NK-92 (cell line): ENCODE data around the gene IRF9.

ENCODE experiments used
- DNase-seq: peaks from one replicate; lab custom pipeline; 2025; ENCODE audit not compliant: unreplicated experiment; lab: John Stamatoyannopoulos, UW

Gene IRF9

DNA sequence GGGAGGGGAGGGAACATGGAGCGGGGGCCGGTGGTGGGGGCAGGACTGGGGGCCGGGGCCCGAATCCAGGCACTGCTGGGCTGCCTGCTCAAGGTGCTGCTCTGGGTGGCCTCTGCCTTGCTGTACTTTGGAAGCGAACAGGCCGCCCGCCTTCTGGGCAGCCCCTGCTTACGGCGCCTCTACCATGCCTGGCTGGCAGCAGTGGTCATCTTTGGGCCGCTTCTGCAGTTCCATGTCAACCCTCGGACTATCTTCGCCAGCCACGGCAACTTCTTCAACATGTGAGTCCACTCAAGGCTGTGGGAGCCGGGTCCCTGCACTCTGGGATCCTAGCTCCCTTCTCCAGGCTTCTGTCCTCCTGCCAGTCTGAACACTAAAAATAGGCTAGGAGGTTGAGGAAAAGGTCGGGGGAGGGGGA is 29.5 kb upstream of the IRF9 start:
- no peak for DNase-seq

DNA sequence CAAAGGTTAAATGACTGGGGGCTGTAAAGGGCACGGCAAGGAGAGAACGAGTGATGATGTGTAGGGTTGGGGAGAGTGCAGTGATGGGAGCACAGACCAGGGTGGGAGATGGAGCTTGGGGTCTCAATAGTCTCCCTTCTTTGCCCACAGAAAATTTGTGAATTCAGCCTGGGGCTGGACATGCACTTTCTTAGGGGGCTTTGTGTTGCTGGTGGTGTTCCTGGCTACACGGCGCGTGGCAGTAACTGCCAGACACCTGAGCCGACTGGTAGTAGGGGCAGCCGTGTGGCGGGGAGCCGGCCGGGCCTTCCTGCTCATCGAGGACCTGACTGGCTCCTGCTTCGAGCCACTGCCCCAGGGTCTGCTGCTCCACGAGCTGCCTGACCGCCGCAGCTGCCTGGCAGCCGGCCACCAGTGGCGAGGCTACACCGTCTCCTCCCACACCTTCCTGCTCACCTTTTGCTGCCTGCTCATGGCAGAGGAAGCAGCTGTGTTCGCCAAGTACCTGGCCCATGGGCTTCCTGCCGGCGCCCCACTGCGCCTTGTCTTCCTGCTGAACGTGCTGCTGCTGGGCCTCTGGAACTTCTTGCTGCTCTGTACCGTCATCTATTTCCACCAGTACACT is 28.9 kb upstream of the IRF9 start:
- no peak for DNase-seq

DNA sequence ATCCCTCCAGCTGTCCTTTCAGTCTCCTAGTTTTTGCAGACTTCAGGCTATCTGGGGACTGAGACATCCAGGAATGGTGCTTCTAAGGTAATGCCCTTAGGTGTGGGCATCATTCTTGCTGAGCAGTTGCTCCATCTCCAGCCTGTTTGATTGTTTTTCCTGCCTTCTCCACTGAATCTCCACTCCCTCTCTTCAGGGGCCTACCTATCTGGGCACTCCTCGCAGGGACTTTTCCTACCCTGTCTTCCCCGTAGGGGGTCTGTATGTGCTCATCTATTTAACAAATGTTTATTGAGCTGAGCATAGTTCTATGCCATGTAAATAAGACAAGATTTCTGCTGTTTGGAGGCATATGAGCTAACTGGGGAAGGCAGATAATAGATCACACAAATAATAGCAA is 28.1 kb upstream of the IRF9 start:
- DNase-seq: no peak

DNA sequence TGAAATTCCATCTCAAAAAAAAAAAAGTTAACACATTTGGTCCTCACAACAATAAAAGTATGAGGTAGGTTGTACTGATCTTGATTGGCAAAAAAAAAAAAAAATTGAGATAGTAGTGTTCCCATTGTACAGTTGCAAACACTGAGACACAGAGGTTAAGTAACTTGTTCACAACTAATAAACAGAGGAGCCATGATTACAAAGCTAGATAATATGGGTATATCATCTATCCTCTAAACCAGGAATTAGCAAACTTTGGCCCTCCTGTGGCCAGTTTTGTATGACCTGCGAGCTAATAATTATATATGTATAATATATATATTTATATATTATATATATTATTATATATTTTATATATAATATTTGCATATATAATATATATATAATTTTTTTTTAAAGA is 27.3 kb upstream of the IRF9 start:
- DNase-seq: no peak

DNA sequence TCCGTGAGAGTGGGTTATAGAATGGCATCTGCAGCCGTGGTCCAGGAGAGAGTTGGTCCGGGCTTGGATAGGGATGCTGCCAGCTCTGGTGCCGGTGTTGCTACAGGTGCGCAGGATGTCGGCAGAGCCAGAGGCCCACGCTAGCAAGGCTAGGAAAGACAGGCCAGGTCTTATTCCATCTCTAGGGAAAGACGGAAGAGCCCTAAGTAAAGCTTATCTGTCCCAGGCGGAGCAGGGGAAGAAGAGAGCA is 25.6 kb upstream of the IRF9 start:
- DNase-seq: no peak

DNA sequence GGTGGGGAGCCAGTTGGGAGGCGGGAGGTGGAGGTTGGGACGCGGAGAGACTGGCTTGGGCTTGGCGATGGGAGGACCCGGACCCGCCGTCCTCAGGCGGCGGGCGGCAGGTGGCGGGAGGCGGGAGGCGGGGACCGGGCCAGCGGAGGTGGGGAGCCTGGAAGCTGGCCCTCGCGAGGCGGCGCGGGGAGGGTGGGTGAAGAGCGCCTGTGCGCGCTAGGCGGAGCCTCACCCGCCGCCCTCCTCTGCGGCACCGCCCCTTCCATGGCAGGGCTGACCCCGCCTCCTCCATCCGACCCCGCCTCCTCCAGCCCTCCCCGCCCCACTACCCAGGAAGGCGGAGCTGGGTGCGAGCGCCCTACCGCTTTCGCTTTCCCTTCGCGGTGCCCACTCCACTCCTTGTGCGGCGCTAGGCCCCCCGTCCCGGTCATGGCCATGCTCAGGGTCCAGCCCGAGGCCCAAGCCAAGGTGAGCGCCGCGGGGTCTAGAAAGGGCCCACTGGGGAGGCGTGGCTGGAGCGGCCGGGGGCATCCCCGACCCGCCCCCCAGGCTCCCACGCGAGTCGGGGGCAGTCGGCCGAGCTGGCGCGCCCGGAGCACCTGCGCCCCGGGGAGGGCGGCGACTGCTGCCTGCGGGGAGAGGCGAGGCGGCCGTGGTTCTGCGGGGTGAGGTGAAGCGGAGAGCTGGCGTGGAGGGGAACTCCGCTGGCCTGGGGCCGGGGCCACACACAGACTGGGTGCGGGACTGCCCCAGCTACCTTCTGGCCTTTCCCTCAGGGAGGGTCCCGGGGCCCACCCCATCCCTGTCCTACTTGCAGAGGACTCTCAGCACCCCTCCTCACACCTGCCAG is 25.0 kb upstream of the IRF9 start, which contains the start of gene PSME1:
Gene PSME1, plus strand, starts transcription at position 361 of the 850 bp plus-strand sequence. Its CDS starts 69 bp downstream, at position 430.
- peak; percentile 41 for DNase-seq

DNA sequence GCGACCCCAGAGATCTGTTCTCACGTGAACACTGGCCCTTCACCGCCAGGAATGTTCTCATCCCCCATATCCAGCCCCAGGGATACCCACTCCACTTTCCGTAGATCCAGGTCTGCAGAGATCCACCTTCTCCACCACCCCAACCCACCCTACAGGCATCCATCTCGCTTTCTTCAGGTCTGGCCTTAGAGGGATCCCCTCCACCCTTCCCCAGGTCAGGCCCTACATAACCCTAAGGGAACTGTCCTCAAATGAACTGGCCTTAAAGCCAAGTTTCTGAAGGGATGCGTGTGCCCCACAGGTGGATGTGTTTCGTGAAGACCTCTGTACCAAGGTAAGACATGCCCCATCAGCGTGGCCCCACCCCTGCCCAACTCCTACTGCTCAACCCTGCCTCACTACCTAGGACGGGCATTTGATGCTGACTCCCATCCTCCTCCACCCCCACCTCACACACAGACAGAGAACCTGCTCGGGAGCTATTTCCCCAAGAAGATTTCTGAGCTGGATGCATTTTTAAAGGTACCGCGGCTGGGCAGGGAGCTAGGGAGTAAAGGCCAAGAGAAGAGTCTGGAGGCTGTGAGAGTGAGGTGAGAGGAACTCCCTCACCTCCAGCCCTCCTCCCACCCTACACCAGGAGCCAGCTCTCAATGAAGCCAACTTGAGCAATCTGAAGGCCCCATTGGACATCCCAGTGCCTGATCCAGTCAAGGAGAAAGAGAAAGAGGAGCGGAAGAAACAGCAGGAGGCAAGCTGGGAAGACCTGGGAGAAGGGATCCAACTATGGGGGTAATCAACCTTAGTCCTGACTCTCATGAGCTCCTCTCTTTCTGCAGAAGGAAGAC is 24.2 kb upstream of the IRF9 start:
- DNase-seq: no peak

DNA sequence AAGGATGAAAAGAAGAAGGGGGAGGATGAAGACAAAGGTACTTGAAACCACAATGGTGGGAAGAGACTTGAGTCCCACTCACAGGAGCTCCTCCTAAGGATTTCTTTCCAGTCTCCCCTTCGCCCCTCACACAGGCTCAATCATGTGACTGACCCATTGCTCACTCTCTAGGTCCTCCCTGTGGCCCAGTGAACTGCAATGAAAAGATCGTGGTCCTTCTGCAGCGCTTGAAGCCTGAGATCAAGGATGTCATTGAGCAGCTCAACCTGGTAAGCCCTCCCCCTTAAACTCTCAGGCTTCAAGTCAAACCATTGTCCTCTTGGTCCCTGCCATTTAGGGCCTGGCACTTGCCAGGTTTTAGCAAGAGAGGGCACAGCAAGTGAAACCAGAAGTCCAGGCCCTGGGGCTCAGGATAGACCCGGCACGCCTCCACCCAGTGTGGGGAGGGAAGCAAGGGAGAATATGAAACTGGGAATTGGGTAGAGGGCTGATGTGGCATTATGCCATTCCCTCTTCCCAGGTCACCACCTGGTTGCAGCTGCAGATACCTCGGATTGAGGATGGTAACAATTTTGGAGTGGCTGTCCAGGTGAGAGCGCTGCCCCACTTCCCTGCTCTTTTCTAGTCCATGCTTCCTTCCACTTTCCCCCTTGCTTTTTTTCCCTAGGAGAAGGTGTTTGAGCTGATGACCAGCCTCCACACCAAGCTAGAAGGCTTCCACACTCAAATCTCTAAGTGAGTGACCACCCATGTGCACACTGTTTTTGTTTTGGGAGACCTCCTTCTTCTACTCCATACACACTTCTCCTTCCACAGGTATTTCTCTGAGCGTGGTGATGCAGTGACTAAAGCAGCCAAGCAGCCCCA is 23.3 kb upstream of the IRF9 start:
- DNase-seq: no peak

DNA sequence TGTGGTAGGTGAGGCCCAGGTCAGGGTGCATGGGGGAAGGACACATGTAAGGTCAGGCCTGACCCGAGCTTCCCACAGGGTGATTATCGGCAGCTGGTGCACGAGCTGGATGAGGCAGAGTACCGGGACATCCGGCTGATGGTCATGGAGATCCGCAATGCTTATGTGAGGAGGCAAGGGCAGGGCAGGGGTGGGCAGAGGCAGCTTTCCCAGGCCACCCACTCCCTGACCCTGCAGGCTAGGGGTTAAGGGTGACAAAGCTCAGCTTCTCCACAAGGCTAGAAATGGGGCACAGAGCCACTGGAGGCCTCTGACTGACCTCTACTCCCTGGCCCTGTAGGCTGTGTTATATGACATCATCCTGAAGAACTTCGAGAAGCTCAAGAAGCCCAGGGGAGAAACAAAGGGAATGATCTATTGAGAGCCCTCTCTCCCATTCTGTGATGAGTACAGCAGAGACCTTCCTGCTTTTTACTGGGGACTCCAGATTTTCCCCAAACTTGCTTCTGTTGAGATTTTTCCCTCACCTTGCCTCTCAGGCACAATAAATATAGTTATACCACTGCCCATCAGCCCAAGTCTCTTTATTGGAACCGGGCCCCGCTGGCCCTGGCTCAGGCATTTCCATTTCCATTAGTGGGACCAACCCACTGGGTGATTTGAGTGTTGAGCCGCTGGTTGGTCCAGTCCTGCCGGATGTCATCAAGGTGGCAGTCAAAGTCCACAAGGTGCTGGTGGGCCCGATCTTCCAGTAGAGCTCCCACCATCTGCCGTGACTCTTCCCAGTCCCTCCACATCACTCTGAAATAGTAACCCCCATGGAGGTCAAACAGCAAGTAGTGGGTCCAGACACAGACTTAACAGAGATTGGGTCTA is 22.4 kb upstream of the IRF9 start:
- DNase-seq: no peak

DNA sequence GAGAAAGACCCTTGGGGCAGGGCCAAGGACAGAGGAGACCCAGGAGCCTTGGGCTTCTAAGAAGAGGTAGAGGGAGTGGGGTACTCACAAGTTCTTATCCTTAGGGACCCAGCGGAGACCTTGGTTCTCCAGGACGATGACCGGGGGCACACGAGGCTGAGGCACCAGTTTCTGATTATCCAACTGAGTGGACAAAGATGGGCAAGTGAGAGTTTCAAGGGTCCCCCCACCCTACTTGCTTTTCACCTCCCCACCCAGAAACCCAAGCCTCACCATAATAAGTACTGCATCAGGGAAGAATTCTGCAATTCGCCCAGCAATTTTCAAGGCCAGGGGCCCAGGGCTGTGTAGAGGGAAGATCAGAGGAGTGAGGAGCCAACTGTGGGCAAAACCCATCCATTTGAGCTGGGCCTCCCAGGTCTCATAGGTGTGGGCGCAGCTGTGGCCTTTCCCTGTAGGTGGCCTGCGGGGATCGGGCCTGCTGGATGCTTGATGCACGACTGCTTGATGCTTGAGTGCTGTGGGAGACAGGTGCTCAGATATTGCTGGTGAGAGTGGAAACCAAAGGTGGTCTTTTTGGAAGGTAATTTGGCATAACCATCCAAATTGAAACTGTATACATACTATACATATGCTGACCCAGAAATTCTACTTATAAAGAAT is 21.7 kb upstream of the IRF9 start:
- DNase-seq: no peak

DNA sequence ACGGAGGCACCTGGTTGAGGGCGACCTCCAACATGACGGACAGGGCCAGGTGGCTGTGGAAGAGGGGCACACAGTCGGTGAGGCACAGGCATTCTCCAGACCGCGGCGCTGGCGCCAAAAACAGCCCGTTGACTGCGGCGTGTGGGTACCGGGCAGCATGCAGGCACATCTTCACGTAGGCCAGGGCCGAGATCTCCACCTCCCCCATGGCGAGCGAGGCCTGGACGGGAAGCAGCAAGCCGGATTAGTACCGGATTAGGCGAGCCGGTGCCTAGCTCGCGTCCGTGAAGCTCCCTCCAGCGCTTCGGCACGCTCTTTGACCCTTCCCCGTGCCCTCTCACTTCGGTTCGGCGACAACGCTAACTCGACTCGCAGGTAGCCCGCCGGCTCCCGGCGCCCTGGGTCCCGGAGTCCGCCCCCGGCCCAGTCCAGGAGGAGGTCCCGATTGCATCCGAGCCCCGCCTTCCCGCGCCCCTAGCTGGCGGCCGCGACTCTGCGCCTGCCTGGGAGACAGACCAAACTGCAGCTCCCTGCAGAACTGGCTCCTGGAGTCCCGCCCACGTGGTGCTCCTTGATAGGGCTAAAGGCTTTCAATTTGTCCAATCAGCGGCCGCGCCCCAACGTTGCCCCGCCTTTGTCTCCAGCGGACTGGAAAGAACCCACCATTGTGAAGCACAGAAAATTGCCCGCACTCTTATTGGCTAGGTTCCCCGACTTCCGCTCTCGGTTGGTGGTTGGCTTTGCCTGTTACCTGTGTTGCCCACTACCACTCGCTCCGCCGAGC is 19.8 kb upstream of the IRF9 start, which contains the start of gene EMC9:
Gene EMC9, minus strand, starts transcription at position 495 of the 784 bp plus-strand sequence. Its CDS starts 287 bp downstream, at position 208.
- DNase-seq: peak; percentile 98

DNA sequence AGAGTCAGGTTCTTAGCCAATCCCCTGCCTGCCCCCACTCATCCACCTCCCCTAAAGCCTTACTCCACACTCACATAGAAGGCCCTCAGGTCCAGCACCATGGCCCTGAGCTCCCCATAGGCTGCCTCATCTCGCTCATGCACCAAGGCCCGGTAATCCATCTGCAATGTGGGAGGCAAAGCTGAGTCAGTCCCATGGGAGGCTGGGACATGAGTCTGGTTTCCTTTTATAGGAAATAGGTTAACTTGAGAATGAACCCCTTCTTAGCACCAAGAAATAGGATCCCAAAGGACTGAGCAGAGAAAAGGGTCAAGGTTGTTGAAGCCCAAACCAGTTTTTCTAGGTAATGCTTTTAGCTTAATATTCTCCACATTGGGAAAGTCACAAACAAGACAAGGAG is 17.6 kb upstream of the IRF9 start:
- no peak for DNase-seq

DNA sequence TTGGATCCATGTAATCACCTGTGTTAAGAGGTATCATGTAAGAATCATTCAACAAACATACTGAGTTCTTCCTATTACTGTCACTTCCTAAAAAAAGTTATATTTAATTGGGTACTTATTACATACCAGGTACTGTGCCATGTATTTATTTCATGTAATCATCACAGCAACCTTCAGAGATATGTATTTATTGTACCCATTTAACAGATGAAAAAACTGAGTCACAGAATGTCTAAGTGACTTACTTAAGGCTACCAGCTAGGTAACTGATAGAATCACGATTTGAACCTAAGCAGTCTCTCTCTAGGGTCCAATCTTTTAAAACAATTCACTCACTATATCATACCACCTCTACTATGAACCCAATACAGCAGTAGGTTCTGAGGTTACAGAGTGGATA is 16.6 kb upstream of the IRF9 start:
- DNase-seq: no peak

DNA sequence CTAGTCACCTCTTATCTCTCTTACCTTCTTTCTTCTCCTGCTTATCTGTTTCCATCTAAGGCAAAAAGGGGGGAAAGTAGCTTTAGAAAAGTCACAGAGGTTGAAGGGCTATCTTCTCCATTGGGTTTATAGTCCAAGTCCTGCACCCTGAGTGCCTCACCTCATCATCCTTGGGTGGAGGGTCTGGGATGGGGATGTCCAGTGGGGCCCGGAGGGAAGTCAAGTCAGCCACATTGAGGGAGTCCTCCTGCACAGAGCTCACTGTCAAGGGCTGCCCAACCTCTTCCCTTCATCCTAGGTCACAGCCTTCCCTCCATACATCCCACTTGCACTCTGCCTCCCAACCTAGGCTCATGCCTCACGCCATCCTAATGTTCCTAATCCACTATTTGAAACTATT is 15.8 kb upstream of the IRF9 start:
- no peak for DNase-seq

DNA sequence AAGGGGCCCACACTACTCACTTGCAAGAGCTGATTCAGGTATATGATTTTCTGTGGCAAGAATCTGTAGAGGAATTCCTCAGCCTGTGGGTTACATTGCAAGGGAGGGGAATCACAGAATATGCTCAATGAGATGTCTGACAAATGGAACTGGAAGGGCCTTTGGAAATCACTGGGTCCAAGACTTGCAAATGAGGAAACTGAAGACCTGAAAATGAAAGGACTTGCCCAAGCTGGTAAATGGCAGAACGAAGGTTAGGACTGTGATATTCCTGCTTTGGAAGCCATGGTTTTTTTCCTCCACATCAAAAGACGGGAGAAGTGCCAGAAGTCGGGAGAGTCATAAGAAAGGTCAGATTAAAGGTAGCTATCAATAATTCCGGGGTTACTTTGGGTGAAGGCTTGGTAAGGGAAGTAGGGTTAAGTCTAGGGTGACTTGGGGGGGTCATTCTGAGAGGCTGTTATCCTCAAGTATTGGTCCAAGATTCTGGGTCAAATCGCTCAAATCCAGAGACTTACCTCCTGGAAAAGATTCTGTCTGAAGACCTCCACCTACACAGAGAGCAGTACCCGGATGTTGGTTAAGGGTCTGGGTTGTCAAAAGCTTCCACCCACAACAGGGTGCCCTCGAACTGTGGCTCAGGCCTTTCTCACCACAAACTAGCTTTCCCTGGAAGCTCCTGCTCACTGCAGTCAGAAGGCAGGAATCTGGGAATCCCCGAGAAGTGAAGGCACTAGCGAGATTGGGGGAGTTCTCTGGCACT is 15.2 kb upstream of the IRF9 start:
- DNase-seq: no peak

DNA sequence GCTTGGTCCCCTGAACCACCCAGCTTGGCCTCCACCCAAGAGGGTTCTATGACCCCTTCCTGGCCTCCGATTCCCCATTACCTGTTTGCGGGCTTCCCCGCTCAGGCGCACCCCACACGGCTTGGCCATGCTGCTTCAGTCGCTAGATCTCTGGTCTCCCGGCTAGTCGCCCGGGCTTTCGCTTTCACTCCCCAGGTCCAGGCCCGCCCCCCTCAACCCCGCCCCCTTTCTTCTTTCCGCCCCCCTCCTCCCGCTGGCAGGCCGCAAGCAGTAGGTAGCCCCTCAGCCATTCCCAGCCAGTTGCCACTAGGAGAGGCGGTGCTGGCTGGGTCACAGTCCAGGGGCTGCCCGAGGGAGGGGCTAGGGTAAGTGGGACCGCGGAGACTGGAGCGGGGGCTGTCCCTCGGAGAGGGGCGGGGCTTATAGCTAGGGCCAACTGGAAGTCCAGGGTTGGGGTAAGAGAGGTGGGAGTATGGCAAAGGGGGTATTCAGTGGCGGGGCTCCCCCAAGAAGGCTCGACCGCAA is 14.6 kb upstream of the IRF9 start, which contains the start of gene PSME2:
Gene PSME2, minus strand, starts transcription at position 158 of the 525 bp plus-strand sequence. Its CDS starts 29 bp downstream, at position 129.
- DNase-seq: peak; percentile 43

DNA sequence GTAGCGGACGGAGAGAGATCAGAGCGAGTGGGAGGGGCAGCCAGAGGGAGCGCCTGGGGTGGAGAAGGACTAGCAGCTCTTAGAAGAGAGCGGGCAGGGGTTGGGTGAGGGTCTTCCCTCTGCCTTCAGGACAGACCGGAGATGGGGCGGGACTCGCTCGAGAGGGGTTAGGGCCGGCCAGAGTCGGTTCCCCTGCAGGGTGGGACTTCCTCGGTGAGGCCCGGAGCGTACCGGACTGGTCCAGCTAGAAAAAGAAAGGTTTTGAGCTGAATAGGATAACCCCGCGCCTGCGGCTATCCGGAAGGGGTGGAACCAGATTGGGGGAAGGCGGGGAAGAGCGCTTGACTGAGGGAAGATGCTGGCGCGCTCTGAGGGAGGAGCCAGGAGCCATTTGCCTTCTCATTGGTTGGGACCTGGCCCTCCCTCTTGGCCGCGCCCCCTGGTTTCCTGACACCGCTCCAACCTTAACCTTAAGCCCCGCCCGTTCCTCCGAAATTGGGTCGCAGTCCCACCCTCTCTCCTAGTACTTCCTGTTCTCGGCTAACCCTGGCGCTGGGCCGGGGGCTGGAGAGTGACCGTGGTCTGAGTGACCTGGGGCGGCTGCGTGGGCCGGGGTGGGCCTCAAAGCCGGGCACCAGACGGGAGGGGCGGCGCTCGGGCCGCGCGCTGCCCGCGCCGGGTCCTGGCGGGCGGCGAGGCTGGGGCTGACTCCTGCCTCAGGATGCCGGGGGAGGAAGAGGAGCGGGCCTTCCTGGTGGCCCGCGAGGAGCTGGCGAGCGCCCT is 13.9 kb upstream of the IRF9 start, which contains the start of gene RNF31:
Gene RNF31, plus strand, starts transcription at position 521 of the 783 bp plus-strand sequence. Its CDS starts 201 bp downstream, at position 722.
- DNase-seq: peak; percentile 92
